CD4-positive, alpha-beta T cell treated with Interleukin-4 for 1 hour (primary cell): Measurements from ENCODE around the gene PRKCH.
A peak's percentile ranks its signal among the peaks of the same experiment; 100 is the strongest.

Source experiments
- DNase-seq, 2 donors: peaks; one replicate each; pipeline ENCODE4 v3.0.0-alpha.2; 2020 to 2022

PRKCH gene

DNA sequence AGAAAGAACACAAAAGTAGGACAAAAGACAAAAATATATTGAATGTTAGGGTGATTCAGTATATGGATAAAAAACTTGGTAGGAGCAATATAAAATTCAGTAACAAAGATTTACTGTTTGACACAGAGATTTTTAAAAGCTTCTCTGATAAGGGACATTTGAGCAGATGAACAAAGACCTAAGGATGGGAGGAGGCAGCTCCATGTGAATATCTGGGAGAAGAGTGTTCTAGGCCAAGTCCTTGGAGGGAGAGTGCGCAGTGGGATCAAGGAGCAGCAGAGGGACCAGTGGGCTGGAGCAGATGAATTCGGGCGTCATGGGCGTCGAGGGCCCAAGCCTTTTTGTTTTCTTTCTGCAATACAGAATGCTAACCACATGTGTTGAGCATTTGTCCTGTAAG lies 174.4 kb downstream of the PRKCH start:
- DNase-seq, result no peak

GRCh38 chr14:61498303-61498702 lies 176.9 kb downstream of the PRKCH start:
- no peak for DNase-seq

GRCh38 chr14:61498811-61499210 lies 177.4 kb downstream of the PRKCH start:
- DNase-seq, result no peak

DNA sequence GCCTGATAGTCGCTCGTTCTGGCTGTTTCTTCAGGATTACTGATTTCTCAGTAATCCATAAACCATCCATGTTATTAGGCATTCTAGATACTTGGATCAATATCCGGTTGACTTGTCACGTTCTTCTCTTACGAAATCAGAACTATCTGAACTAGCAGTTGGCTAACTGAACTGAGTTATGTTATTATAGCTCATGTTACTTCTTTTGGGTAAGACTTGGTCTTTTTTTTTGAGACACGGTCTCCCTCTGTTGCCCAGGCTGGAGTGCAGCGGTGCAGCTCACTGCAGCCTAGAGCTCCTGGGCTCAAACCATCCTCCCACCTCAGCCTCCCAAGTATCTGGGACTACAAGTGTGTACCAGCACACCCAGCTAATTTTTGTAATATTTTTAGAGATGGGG lies 178.6 kb downstream of the PRKCH start:
- no peak for DNase-seq

DNA sequence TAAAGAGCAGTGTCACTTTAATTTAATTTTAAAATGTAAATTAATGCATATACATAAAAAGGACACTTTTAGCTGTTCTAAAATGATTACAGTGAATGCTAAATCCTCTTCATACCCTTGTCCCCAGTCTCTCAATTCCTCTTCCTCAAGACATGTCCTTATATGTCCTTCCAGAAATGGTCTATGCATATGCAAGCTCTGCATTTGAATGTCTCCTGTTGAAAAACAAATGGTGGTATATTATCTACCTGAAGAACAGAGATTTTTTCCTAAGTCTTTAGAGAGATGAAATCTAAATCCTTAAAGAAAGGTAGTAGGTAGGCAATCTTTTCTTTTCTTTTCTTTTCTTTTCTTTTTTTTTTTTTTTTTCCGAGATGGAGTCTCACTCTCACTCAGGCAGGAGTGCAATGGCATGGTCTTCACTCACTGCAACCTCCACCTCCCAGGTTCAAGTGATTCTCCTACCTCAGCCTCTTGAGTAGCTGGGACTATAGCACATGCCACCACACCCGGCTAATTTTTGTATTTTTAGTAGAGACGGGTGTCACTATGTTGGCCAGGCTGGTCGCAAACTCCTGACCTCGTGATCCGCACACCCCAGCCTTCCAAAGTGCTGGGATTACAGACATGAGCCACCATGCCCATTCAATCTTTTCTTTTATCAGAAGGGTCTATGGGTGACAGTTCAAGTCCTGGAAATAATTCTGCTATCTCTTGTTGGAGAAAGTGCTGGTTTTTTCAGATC lies 180.5 kb downstream of the PRKCH start:
- no peak for DNase-seq

- DNase-seq, result no peak
These were observed 181.2 kb downstream of the PRKCH start for GRCh38 chr14:61502459-61503093.

GRCh38 chr14:61503167-61503801 lies 181.9 kb downstream of the PRKCH start:
- peak; percentile 66 to 77 for DNase-seq

GRCh38 chr14:61504901-61505300 lies 183.5 kb downstream of the PRKCH start:
- DNase-seq, result peak in 1 of 2 donors; percentile 34

DNA sequence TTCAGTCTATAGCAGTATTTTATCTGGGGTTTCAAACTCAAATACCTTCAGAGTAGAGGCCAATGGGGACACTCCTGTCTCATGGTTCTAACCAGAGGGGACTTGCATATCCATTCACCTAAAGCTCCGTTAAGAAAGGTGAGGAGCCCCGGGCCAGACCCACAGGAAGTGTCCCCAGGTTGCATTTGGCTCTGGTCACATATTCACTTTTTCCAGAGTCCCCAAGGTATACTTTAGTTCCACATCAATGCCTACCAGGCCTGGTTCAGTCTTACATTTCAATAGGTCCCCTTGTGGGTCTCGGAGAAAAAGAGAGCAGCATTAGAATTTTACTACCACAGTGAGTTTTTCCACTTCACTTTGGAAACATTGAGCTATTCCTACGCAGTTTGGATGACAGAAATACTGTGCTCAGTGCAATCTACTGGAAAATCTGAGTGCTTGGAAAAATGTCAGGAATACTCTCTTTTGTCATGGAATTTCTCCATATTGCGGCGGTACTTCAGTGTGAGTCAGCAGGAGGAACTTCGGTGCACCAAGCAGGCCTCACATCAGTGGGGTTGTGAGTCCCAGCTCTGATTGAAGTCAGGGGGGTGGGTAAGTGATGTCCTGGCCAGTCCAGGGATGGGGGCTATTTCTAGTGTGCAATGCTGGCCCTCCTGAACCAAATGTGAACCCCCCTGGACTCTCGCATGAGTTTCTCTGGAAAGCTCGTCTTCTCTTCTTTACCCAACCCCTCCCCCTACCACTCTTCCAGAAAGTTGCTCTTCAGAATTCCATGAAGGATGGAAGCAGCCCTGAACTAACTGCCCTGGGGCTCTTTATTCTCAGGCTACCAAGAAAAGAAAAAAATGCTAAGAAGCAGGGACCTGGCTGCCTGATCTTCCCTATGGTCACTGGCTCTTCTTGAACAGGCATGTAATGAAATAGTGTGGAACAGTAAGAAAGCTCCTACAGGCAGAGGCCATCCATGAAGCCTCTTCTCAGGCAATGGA lies 184.7 kb downstream of the PRKCH start:
- no peak for DNase-seq

DNA sequence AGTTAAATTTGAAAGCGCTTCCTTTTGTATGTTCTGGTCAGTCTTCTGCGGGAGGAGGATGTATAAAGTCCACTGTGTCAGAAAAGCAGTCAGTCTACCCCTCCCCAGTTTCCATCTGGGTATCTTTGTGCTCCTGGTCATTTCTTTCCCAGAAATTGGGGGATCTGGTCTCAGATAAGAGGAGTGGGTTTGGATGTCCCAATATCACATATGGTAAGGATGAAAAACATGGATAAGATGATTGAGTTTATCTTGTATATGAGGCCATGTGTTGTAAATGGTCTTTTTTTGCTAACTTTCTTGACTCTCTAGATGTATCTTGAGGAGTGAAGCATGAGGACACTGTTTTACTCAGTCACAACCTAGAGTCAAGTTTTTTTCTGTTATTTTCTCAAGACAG lies 187.1 kb downstream of the PRKCH start:
- DNase-seq, result no peak

DNA sequence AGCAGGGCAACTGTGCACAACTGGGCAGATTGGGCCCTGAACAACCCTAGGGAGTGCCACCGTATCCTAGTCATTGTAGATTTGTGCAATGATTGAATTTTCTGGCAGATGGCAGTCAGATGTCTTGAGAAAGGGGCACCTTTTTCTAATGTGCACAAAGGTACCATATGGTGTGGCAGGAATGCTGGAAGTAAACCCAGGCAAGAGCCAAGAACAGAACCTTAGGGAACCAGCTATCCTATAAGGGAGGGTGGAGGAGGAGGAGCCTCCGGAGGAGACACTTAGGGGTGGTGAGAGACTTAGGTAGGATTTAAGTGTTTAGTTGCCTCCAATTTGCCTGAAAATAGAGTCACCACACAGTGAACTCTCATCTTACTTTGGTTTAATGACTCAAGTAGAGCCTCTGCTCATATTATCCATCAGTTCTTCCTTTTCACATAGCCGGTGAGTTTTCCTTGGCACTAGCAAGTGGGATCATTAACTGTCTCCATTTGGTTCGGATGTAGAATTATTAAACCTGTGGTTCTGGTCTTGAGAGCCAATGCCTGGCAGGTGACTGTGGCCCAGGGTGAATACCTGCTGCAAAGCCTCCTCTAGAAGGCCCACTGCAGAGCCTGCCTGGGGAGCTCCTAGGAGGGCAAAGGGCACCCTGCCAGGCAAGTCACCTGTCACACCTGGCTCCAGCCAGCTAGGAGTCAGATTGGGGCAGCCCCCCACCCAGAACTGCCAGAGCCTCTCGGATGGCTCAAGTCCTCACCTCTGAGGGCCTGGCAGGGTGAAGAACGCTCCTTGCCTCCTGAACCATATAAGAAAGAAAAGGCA lies 189.6 kb downstream of the PRKCH start:
- no peak for DNase-seq

DNA sequence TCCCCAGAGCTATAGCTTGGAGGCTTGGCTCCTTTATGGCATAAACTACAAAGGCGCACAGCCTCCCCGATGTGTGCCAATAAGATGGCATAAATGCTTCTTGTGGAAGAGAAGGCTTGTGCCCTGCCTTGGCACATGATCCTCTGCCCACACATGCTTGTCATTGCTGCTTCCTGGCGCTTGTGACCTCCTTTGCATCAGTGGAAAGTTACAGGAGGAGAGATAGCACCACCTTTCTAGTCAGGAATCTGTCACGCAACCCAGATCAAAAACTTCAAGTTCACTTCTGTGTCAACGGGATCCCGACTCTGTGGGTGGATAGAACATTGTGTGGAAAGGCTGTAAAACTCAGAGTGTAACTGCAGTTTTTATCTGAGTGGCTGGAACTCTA lies 190.2 kb downstream of the PRKCH start:
- DNase-seq, result no peak

DNA sequence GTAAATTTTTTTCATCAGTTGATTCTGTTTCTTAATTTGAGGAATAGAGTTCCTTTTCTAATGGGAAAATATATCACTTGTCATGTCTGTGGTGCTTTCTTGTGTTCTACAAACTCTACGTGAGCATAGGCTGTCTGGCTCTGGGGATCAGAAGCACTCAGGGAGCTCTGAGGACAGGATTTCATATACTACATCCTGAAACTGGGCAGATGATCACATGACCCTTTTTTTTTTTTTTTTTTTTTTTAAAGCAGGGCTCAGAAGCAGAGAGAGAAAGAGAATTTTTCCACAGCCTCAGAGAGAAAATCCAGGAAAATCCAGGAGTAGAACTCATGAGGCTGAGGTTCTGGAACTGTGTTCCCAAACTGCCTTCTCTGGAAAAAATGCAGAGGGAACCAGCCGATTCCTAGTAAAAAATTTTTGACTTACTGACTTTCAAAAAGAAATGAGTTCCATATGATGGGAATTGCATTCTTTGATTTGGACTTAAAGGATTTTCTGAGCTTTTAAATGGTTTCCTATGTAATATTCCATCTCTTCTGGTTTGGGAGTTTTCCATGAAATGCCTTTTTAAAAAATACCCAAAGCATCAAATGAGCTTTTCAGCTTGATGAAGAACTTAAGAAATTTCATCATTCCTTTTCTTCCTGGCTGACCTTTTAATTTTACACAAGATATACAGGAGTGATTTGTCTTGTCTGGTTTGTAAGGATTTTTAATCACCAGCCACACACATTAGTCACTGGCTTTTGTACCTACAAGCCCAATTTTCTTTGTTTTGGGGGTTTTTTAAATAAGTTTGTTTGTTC lies 190.9 kb downstream of the PRKCH start:
- DNase-seq, result no peak

DNA sequence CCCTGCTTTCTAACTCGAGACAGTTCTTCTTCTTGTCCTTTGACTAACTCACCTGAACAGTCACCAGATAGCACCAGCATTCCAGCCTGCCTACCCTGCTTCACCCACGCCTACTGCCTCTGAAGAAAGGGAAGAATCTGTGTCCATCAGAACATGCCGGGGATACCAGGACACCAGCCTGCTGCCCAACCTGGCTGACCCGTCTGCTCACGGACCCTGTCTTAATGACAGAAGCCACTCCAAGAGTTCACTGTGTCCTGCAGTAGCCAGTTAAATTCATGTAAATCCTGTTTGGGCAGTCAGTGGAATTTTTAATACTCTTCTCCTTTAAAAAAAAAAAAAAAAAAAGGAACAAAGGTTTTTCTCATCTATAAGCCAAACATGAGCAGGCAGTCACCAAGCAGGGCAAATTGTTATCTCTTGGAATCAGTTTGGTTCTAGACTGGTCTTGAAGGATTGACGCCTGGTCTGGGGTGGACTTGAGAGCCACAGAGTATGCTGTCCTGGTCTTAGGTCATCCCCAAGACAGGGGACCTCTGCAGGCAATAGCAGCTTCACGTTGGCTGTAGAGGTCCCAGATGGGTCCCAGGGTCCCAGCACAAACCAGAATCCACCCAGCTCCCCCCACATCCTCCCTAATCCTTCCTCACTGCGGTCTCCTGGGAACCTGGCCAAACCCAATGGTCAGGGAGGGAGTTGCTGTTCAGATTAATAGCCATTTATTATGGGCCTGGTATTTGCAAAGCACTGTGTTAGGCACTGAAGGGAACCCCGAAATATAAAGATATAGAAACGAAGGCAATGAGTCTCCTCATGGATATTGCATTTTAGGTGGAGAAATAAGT lies 192.8 kb downstream of the PRKCH start:
- DNase-seq, result no peak

- DNase-seq, result no peak
These were observed 193.5 kb downstream of the PRKCH start for GRCh38 chr14:61514927-61515326.

- no peak for DNase-seq
These were observed 194.2 kb downstream of the PRKCH start for GRCh38 chr14:61515436-61516117.

DNA sequence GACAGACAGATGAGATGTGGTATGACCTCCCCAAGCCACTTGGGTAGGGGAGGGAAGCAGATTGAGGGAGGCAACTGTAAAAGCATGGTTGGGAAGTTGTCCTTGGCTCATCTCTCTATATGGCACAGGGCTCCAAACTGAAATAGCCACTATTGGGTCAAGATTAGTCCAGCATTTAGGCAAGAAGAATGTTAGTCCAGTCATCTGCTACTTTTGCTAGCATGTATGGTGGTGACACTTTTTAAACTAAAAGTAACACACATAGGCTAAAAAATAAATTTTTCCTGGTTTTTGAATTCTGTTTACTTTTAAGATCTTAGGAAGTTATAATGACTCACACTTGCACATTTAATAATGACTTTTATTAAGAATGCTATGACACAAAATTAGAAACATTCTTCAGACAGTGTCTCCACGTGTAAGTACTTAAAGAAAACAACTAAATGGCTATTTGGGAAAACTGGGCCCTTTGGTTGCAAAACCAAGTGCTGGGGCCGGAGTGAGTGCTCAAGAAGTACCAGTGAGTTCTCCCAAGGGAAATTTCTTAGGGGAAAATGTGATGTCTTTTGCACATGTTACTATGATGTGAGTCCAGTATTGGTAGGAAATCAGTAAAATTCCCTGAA lies 194.9 kb downstream of the PRKCH start:
- DNase-seq, result no peak

GRCh38 chr14:61516964-61517653 lies 195.7 kb downstream of the PRKCH start:
- no peak for DNase-seq
